ENCODE results near the gene BDKRB1. TPM values are rescaled to one million over a fixed set of nuclear protein-coding genes. Genes with fewer than 3 reads are reported as not detected.

Gene BDKRB1
- not detected for polyA plus RNA-seq (2013)

DNA sequence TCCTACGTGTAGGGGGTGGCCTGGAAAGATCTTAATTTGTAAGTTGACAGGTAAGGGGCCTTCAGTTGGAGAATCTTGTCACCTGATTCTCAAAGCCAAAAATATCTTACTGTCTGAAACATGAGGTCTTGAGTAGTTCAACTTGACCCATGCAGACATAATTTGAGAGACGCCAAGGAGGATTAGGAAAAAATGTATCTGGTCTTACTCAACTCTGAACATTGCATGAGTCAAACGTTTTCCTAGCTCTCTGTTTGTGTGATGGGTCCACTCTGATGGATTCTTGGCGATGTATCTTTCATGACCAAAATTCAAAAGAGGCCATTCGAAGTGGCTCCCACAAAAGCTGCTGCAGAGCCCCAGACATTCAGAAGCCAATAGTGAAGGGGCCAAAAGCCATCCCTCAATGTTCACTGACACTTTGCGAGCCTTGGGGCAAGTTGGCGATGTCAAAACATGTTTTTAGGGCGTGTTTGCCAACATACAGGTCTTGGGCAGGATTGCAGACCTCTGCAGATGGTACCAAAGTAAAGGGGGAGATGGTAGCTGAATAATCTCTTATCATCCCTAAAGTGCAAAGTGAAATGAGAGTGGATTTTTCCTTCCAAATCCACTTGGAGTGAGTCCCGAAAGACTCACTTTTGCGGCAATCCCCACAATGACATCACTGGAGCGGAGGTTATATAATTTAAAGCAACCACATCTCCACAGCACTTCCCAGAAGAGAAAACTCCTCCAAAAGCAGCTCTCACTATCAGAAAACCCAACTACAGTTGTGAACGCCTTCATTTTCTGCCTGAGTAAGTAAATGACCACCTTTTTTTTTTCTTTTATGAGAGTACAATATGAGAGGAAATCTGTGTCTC, at the start of gene BDKRB1:
TSS of gene BDKRB1 (plus strand) at position 710 of the 866 bp plus-strand sequence. CDS start 7,473 bp downstream, outside the sequence.
- no peak within 1 kb of the TSS for H3K4me3 ChIP-seq (ENCODE audit: control insufficient read depth in 1 of 7, extremely low read depth in 1 of 7, insufficient read depth in 4 of 7, low read depth in 2 of 7, low read length in 6 of 7)
- POLR2A ChIA-PET = no interaction called here
- H3K4me1 ChIP-seq (ENCODE audit: control extremely low read depth in 1 of 4, control insufficient read depth in 4 of 4, insufficient read depth in 4 of 4, low read length in 3 of 4) = no peaks in the 10 kb centered on the region

DNA sequence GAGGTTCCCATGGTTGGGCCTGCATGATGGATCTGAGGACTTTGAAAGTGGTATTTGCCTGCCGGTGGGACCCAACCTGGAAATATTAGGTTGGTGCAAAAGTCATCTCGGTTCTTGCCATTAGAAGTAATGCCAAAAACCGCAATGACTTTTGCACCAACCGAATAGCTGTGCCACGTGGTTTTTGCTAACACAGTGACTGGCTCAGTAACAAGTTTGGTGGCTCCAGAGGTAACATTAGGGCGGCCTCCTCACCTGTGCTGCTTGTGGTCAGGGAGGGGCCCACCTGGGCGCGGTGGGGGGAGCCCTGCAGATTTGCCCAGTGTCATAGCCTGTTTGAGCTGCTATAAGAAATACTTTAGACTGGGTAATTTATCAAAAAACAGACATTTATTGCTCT, 49.5 kb upstream of the BDKRB1 start:
- H3K27me3 ChIP-seq (replicated peaks in 2 of 5; ENCODE audit: control insufficient read depth in 4 of 5, insufficient read depth in 5 of 5, low read length in 4 of 5) = peaks cover 0 to 62% (median 20%) of the 10 kb centered on the region in 5 experiments
- peaks cover 0 to 7% (median 2%) of the 10 kb centered on the region in 4 experiments for H3K4me1 ChIP-seq (ENCODE audit: control extremely low read depth in 1 of 4, control insufficient read depth in 4 of 4, insufficient read depth in 4 of 4, low read length in 3 of 4)
- WGBS (ENCODE audit: insufficient coverage) = 92% methylated on average over 8 of the region's 8 CpGs
- DNase-seq = no peak
- no peaks in the 10 kb centered on the region for H3K36me3 ChIP-seq (ENCODE audit: control insufficient read depth in 4 of 4, insufficient read depth in 4 of 4, low read length in 3 of 4)
- H3K27ac ChIP-seq (ENCODE audit: insufficient read depth in 1 of 2, low read depth in 1 of 2, low read length in 2 of 2, poor library complexity in 1 of 2, severe bottlenecking in 2 of 2) = no peak overlapping the region
- peaks cover 0 to 6% (median 1%) of the 10 kb centered on the region in 5 experiments for H3K9me3 ChIP-seq (ENCODE audit: control extremely low read depth in 1 of 5, control insufficient read depth in 4 of 5, insufficient read depth in 2 of 5, low read depth in 1 of 5, low read length in 4 of 5)
- no peak overlapping the region for H3K4me3 ChIP-seq (ENCODE audit: control insufficient read depth in 1 of 7, extremely low read depth in 1 of 7, insufficient read depth in 4 of 7, low read depth in 2 of 7, low read length in 6 of 7)
- CTCF ChIA-PET = no interaction called here
- POLR2A ChIA-PET = no interaction called here

More for the DNA sequence above, at the start of gene BDKRB1:
- 91% methylated on average over 10 of the region's 12 CpGs for WGBS (ENCODE audit: insufficient coverage)
- no peak for DNase-seq
- peaks cover 0 to 41% (median 16%) of the 10 kb centered on the region in 5 experiments for H3K27me3 ChIP-seq (replicated peaks in 2 of 5; ENCODE audit: control insufficient read depth in 4 of 5, insufficient read depth in 5 of 5, low read length in 4 of 5)
- H3K36me3 ChIP-seq (ENCODE audit: control insufficient read depth in 4 of 4, insufficient read depth in 4 of 4, low read length in 3 of 4) = no peaks in the 10 kb centered on the region
- CTCF ChIA-PET = interaction anchor here (0.5 kb wide), 1 partner anchor 121 kb away, joined by 3 read pairs; no protein-coding TSS in a partner anchor
- peaks cover 0 to 3% (median 0%) of the 10 kb centered on the region in 5 experiments for H3K9me3 ChIP-seq (ENCODE audit: control extremely low read depth in 1 of 5, control insufficient read depth in 4 of 5, insufficient read depth in 2 of 5, low read depth in 1 of 5, low read length in 4 of 5)
- no peak within 1 kb of the TSS for H3K27ac ChIP-seq (ENCODE audit: insufficient read depth in 1 of 2, low read depth in 1 of 2, low read length in 2 of 2, poor library complexity in 1 of 2, severe bottlenecking in 2 of 2)

DNA sequence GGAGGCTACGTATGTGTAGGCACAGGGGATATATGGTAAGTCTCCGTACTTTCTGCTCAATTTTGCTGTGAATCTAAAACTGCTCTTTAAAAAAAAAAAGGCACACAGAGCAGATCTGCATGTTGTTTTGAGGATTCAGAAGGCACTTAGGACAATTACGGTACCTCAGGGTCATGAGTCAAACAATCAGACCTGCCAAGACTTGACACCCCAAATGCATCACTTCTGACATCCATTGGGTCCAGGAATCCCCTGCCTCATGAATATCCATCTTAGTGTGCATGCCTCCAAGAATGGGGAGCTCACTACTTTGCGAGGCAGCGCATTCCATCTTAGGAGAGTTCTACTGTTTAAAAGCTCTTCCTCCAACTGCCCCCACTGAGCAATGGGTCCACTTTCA, 48.3 kb upstream of the BDKRB1 start:
- Histone ChIP-seq H3K9me3 (ENCODE audit: control extremely low read depth in 1 of 5, control insufficient read depth in 4 of 5, insufficient read depth in 2 of 5, low read depth in 1 of 5, low read length in 4 of 5) (peaks cover 1 to 13% (median 4%) of the 10 kb centered on the region in 5 experiments), H3K4me3 (ENCODE audit: control insufficient read depth in 1 of 7, extremely low read depth in 1 of 7, insufficient read depth in 4 of 7, low read depth in 2 of 7, low read length in 6 of 7) (no peak overlapping the region), H3K27ac (ENCODE audit: insufficient read depth in 1 of 2, low read depth in 1 of 2, low read length in 2 of 2, poor library complexity in 1 of 2, severe bottlenecking in 2 of 2) (no peak overlapping the region), H3K36me3 (ENCODE audit: control insufficient read depth in 4 of 4, insufficient read depth in 4 of 4, low read length in 3 of 4) (no peaks in the 10 kb centered on the region), H3K4me1 (ENCODE audit: control extremely low read depth in 1 of 4, control insufficient read depth in 4 of 4, insufficient read depth in 4 of 4, low read length in 3 of 4) (peaks cover 0 to 7% (median 2%) of the 10 kb centered on the region in 4 experiments), H3K27me3 (replicated peaks in 2 of 5; ENCODE audit: control insufficient read depth in 4 of 5, insufficient read depth in 5 of 5, low read length in 4 of 5) (peaks cover 0 to 54% (median 16%) of the 10 kb centered on the region in 5 experiments)
- DNase-seq = no peak
- ChIA-PET CTCF (no interaction called here), POLR2A (no interaction called here)
- WGBS (ENCODE audit: insufficient coverage) = 98% methylated on average over 5 of the region's 5 CpGs

DNA sequence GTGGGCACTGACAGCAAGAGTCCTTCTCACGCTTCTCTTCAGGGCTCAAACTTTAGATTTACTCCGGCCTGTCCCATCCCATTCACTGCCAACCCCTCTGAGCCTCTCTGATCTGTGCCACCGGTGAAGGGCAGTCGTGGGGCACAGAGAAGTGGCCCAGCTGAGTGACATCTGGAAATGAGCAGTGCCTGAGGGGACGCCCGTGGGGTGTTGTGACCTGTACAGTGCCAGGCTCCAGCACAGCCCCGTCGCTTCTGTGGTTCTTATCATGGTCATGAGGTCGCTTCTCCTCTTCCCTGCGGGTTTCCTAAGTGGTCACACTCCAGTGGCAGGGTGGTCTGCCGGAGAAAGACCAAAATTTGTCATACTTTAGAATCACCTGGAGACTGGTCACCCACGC, 47.3 kb upstream of the BDKRB1 start:
- H3K4me3 ChIP-seq (ENCODE audit: control insufficient read depth in 1 of 7, extremely low read depth in 1 of 7, insufficient read depth in 4 of 7, low read depth in 2 of 7, low read length in 6 of 7) = no peak overlapping the region
- H3K27ac ChIP-seq (ENCODE audit: insufficient read depth in 1 of 2, low read depth in 1 of 2, low read length in 2 of 2, poor library complexity in 1 of 2, severe bottlenecking in 2 of 2) = no peak overlapping the region
- CTCF ChIA-PET = interaction anchor here (0.8 kb wide), 1 partner anchor 9 kb away, joined by 3 read pairs; no protein-coding TSS in a partner anchor
- peaks cover 0 to 44% (median 12%) of the 10 kb centered on the region in 5 experiments for H3K27me3 ChIP-seq (replicated peaks in 2 of 5; ENCODE audit: control insufficient read depth in 4 of 5, insufficient read depth in 5 of 5, low read length in 4 of 5)
- DNase-seq = no peak
- WGBS (ENCODE audit: insufficient coverage) = 86% methylated on average over 8 of the region's 12 CpGs
- no peaks in the 10 kb centered on the region for H3K36me3 ChIP-seq (ENCODE audit: control insufficient read depth in 4 of 4, insufficient read depth in 4 of 4, low read length in 3 of 4)
- POLR2A ChIA-PET = no interaction called here
- H3K4me1 ChIP-seq (ENCODE audit: control extremely low read depth in 1 of 4, control insufficient read depth in 4 of 4, insufficient read depth in 4 of 4, low read length in 3 of 4) = peaks cover 0 to 7% (median 2%) of the 10 kb centered on the region in 4 experiments
- peaks cover 1 to 18% (median 5%) of the 10 kb centered on the region in 5 experiments for H3K9me3 ChIP-seq (ENCODE audit: control extremely low read depth in 1 of 5, control insufficient read depth in 4 of 5, insufficient read depth in 2 of 5, low read depth in 1 of 5, low read length in 4 of 5)

GRCh38 chr14:96212140-96212539, 43.9 kb upstream of the BDKRB1 start:
- H3K4me3 ChIP-seq (ENCODE audit: control insufficient read depth in 1 of 7, extremely low read depth in 1 of 7, insufficient read depth in 4 of 7, low read depth in 2 of 7, low read length in 6 of 7) = no peak overlapping the region
- no peaks in the 10 kb centered on the region for H3K4me1 ChIP-seq (ENCODE audit: control extremely low read depth in 1 of 4, control insufficient read depth in 4 of 4, insufficient read depth in 4 of 4, low read length in 3 of 4)
- CTCF ChIA-PET = no interaction called here
- no peak for DNase-seq
- peaks cover 1 to 21% (median 5%) of the 10 kb centered on the region in 5 experiments for H3K9me3 ChIP-seq (ENCODE audit: control extremely low read depth in 1 of 5, control insufficient read depth in 4 of 5, insufficient read depth in 2 of 5, low read depth in 1 of 5, low read length in 4 of 5)
- no peaks in the 10 kb centered on the region for H3K36me3 ChIP-seq (ENCODE audit: control insufficient read depth in 4 of 4, insufficient read depth in 4 of 4, low read length in 3 of 4)
- POLR2A ChIA-PET = no interaction called here
- H3K27me3 ChIP-seq (replicated peaks in 2 of 5; ENCODE audit: control insufficient read depth in 4 of 5, insufficient read depth in 5 of 5, low read length in 4 of 5) = peaks cover 0 to 23% (median 0%) of the 10 kb centered on the region in 5 experiments
- no peak overlapping the region for H3K27ac ChIP-seq (ENCODE audit: insufficient read depth in 1 of 2, low read depth in 1 of 2, low read length in 2 of 2, poor library complexity in 1 of 2, severe bottlenecking in 2 of 2)

- DNase-seq = no peak
- H3K27ac ChIP-seq (ENCODE audit: insufficient read depth in 1 of 2, low read depth in 1 of 2, low read length in 2 of 2, poor library complexity in 1 of 2, severe bottlenecking in 2 of 2) = no peak overlapping the region
- ChIA-PET POLR2A (no interaction called here), CTCF (no interaction called here)
- 89% methylated on average over 3 of the region's 4 CpGs for WGBS (ENCODE audit: insufficient coverage)
- peaks cover under 1 to 21% (median 5%) of the 10 kb centered on the region in 5 experiments for H3K9me3 ChIP-seq (ENCODE audit: control extremely low read depth in 1 of 5, control insufficient read depth in 4 of 5, insufficient read depth in 2 of 5, low read depth in 1 of 5, low read length in 4 of 5)
- H3K36me3 ChIP-seq (ENCODE audit: control insufficient read depth in 4 of 4, insufficient read depth in 4 of 4, low read length in 3 of 4) = no peaks in the 10 kb centered on the region
- no peak overlapping the region for H3K4me3 ChIP-seq (ENCODE audit: control insufficient read depth in 1 of 7, extremely low read depth in 1 of 7, insufficient read depth in 4 of 7, low read depth in 2 of 7, low read length in 6 of 7)
- peaks cover 0 to 23% (median 0%) of the 10 kb centered on the region in 5 experiments for H3K27me3 ChIP-seq (replicated peaks in 2 of 5; ENCODE audit: control insufficient read depth in 4 of 5, insufficient read depth in 5 of 5, low read length in 4 of 5)
- no peaks in the 10 kb centered on the region for H3K4me1 ChIP-seq (ENCODE audit: control extremely low read depth in 1 of 4, control insufficient read depth in 4 of 4, insufficient read depth in 4 of 4, low read length in 3 of 4)
Observed at GRCh38 chr14:96212896-96213295, 43.1 kb upstream of the BDKRB1 start.

DNA sequence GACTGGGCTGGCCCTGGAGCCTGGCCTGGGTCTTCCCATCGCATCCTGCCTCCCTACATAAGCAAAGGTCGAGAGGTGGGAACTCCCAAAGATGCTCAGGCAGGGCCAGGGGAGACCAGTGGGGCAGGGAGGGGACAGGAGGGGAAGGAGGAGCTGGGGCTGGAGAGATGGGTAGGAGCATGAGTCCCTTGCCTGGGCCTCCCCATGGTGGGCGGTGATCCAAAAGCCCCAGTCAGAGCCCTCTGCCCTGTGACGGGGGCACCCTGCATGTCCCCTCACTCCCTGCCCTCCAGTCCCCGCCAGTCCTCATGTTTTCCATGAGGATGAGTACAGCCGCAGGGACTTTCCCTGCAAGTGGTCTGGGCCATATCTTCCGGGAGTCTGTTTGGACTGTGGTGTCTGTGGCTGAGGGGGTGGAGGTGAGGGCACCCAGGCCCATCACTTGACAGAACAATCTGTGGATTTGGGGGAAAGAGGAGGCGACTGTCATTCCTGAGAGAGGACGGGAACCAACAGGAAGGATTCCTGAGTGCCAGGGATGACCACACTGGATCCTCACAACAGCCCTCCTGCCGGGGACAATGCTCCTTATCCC, 42.0 kb upstream of the BDKRB1 start:
- H3K27me3 ChIP-seq (replicated peaks in 2 of 5; ENCODE audit: control insufficient read depth in 4 of 5, insufficient read depth in 5 of 5, low read length in 4 of 5) = peaks cover 0 to 23% (median 3%) of the 10 kb centered on the region in 5 experiments
- ChIA-PET POLR2A (no interaction called here), CTCF (no interaction called here)
- H3K9me3 ChIP-seq (ENCODE audit: control extremely low read depth in 1 of 5, control insufficient read depth in 4 of 5, insufficient read depth in 2 of 5, low read depth in 1 of 5, low read length in 4 of 5) = peaks cover 0 to 21% (median 5%) of the 10 kb centered on the region in 5 experiments
- H3K4me1 ChIP-seq (ENCODE audit: control extremely low read depth in 1 of 4, control insufficient read depth in 4 of 4, insufficient read depth in 4 of 4, low read length in 3 of 4) = no peaks in the 10 kb centered on the region
- no peaks in the 10 kb centered on the region for H3K36me3 ChIP-seq (ENCODE audit: control insufficient read depth in 4 of 4, insufficient read depth in 4 of 4, low read length in 3 of 4)
- no peak for DNase-seq
- H3K27ac ChIP-seq (ENCODE audit: insufficient read depth in 1 of 2, low read depth in 1 of 2, low read length in 2 of 2, poor library complexity in 1 of 2, severe bottlenecking in 2 of 2) = no peak overlapping the region
- 100% methylated on average over 3 of the region's 10 CpGs for WGBS (ENCODE audit: insufficient coverage)
- H3K4me3 ChIP-seq (ENCODE audit: control insufficient read depth in 1 of 7, extremely low read depth in 1 of 7, insufficient read depth in 4 of 7, low read depth in 2 of 7, low read length in 6 of 7) = no peak overlapping the region

Measured in common myeloid progenitor, CD34-positive (primary cell).